ENCODE data around the gene GPC5.

Gene GPC5

GRCh38 chr13:92913840-92914239 lies 1515.4 kb downstream of the GPC5 start:
- DNase-seq, result no peak

Data from NCI-H226 (cell line).